HCT116 (cell line): Measurements from ENCODE around the gene HES6. TPM values are rescaled to one million over a fixed set of nuclear protein-coding genes. Genes with fewer than 3 reads are reported as not detected.

Experiments used
- ATAC-seq: fragments of 200-7000 bp; cut with Tn5 transposase; 2 replicates; pipeline ENCODE4 v1.9.1; 2020; ENCODE audit warnings: mild to moderate bottlenecking, moderate library complexity
- BruUV-seq: library from RNA; stranded (reverse); fragments of 400-500 nt; replicated peaks from 2 replicates; lab custom pipeline; 2021; lab: Mats Ljungman, UMichigan
- CTCF ChIA-PET: fragments of 300-600 bp; sonication (Branson Sonifier 250); formaldehyde crosslinking; loops from one replicate; lab custom pipeline; 2021; ENCODE audit warnings: antibody characterized with exemption; lab: Charles Lee
- POLR2A ChIA-PET: fragments of 300-600, 350-600 bp; sonication (Branson Sonifier 250); formaldehyde crosslinking; loops from one replicate; lab custom pipeline; 2021; ENCODE audit warnings: antibody characterized with exemption; lab: Charles Lee
- RAD21 ChIA-PET, 2 experiments: fragments of 300-600 bp; sonication (Branson Sonifier 250); formaldehyde crosslinking; loops; one replicate each; lab custom pipeline; 2023; ENCODE audit warnings: low total read pairs in 2 of 2; ENCODE audit not compliant: uncharacterized antibody in 2 of 2, unreplicated experiment in 2 of 2, low non-redundant PET in 1 of 2; lab: Charles Lee
- DNase-seq: peaks from one replicate; pipeline ENCODE4 v3.0.0-alpha.2; 2010; ENCODE audit warnings: low read depth, low spot score
- H2AFZ ChIP-seq: fragments of 200-600 bp; shearing (Covaris generic), sonication (generic); 2 replicates; pipeline ENCODE4 v1.6.1; 2017; ENCODE audit warnings: low read depth, mixed run types, mixed read lengths, antibody characterized with exemption, low read length; ENCODE audit not compliant: poor library complexity, severe bottlenecking
- H3K27ac ChIP-seq: 2 replicates; pipeline ENCODE4 v1.5.1; 2012; ENCODE audit warnings: low read depth, low read length
- H3K27me3 ChIP-seq: fragments of 200-600 bp; sonication (generic); 2 replicates; pipeline ENCODE4 v1.6.1; 2016; ENCODE audit warnings: mixed run types, low read length, mixed read lengths; ENCODE audit not compliant: insufficient read depth
- H3K36me3 ChIP-seq, 2 experiments: fragments of 200-500 bp in 1 of 2; fragments of 200-600 bp in 1 of 2; sonication (Bioruptor generic) in 1 of 2; sonication (generic) in 1 of 2; 2 replicates each; pipeline versions ENCODE4 v1.5.1 to v1.6.1; 2014 to 2016; ENCODE audit warnings: low read length in 2 of 2, inconsistent platforms in 1 of 2, mixed read lengths in 1 of 2, mixed run types in 1 of 2; ENCODE audit not compliant: insufficient read depth in 2 of 2, control insufficient read depth in 1 of 2
- H3K4me1 ChIP-seq, 2 experiments: fragments of 200-600 bp in 1 of 2; sonication (generic) in 1 of 2; 2 replicates each; pipeline versions ENCODE4 v1.5.1 to v1.6.1; 2012 to 2017; ENCODE audit warnings: low read length in 2 of 2, inconsistent platforms in 1 of 2, mild to moderate bottlenecking in 1 of 2, mixed read lengths in 1 of 2, mixed run types in 1 of 2, moderate library complexity in 1 of 2; ENCODE audit not compliant: insufficient read depth in 2 of 2, control insufficient read depth in 1 of 2
- H3K4me2 ChIP-seq: fragments of 200-600 bp; sonication (generic); 2 replicates; pipeline ENCODE4 v1.6.1; 2017; ENCODE audit warnings: mixed run types, low read length, mixed read lengths
- H3K4me3 ChIP-seq, 2 experiments: fragments of 200-600 bp in 1 of 2; sonication (generic) in 1 of 2; replicated peaks in 1 of 2; 2 replicates each; pipeline ENCODE4 v1.5.1; 2011 to 2016; ENCODE audit warnings: low read length in 2 of 2, control low read depth in 1 of 2, low read depth in 1 of 2, mild to moderate bottlenecking in 1 of 2, mixed read lengths in 1 of 2, mixed run types in 1 of 2
- H3K79me2 ChIP-seq: fragments of 200-600 bp; sonication (generic); 2 replicates; pipeline ENCODE4 v1.6.1; 2017; ENCODE audit warnings: mild to moderate bottlenecking, mixed run types, low read length, moderate library complexity, mixed read lengths; ENCODE audit not compliant: insufficient read depth
- H3K9ac ChIP-seq: fragments of 200-600 bp; sonication (generic); 2 replicates; pipeline ENCODE4 v1.6.1; 2016; ENCODE audit warnings: low read length, mixed read lengths
- H3K9me2 ChIP-seq: fragments of 200-600 bp; sonication (generic), shearing (Covaris generic); 2 replicates; pipeline ENCODE4 v1.6.1; 2017; ENCODE audit warnings: mixed run types, mild to moderate bottlenecking, moderate library complexity; ENCODE audit not compliant: insufficient read depth
- H3K9me3 ChIP-seq, 2 experiments: fragments of 200-500 bp in 1 of 2; fragments of 200-600 bp in 1 of 2; sonication (Bioruptor generic) in 1 of 2; sonication (generic) in 1 of 2; 2 replicates each; pipeline ENCODE4 v1.6.1; 2014 to 2017; ENCODE audit warnings: low read length in 2 of 2, mixed read lengths in 2 of 2, inconsistent platforms in 1 of 2, low read depth in 1 of 2, mild to moderate bottlenecking in 1 of 2, mixed run types in 1 of 2, moderate library complexity in 1 of 2; ENCODE audit not compliant: control insufficient read depth in 1 of 2, insufficient read depth in 1 of 2
- H4K20me1 ChIP-seq: fragments of 200-600 bp; sonication (generic), shearing (Covaris generic); 2 replicates; pipeline ENCODE4 v1.6.1; 2017; ENCODE audit warnings: mixed run types, mild to moderate bottlenecking, moderate library complexity; ENCODE audit not compliant: insufficient read depth
- ATF3 ChIP-seq: IDR thresholded peaks from 2 replicates; pipeline ENCODE4 v1.6.1; 2012
- CBX3 ChIP-seq: IDR thresholded peaks from 2 replicates; pipeline ENCODE4 v1.6.1; 2012; ENCODE audit warnings: low read depth
- CEBPB ChIP-seq: IDR thresholded peaks from 2 replicates; pipeline ENCODE4 v1.6.1; 2012; ENCODE audit warnings: low read depth
- ELF1 ChIP-seq: IDR thresholded peaks from 2 replicates; pipeline ENCODE4 v1.6.1; 2012; ENCODE audit warnings: low read depth, borderline replicate concordance
- EZH2 ChIP-seq: fragments of 200-600 bp; sonication (generic); IDR thresholded peaks from 2 replicates; pipeline ENCODE4 v1.6.1; 2017; ENCODE audit warnings: antibody characterized with exemption, mixed run types
- EZH2phosphoT487 ChIP-seq: fragments of 200-600 bp; IDR thresholded peaks from 2 replicates; pipeline ENCODE4 v1.6.1; 2018; ENCODE audit warnings: antibody characterized with exemption, borderline replicate concordance
- FOSL1 ChIP-seq: IDR thresholded peaks from 2 replicates; pipeline ENCODE4 v1.6.1; 2012; ENCODE audit warnings: low read depth
- JUND ChIP-seq: IDR thresholded peaks from 2 replicates; pipeline ENCODE4 v1.6.1; 2012
- POLR2A ChIP-seq: IDR thresholded peaks from 2 replicates; pipeline ENCODE4 v1.7.0; 2011; ENCODE audit warnings: borderline replicate concordance; ENCODE audit not compliant: insufficient read depth, insufficient read length; ENCODE audit errors: extremely low read depth
- POLR2AphosphoS5 ChIP-seq: IDR thresholded peaks from 2 replicates; pipeline ENCODE4 v1.6.1; 2011; ENCODE audit warnings: mild to moderate bottlenecking, low read depth, low read length, moderate library complexity
- SIN3A ChIP-seq: IDR thresholded peaks from 2 replicates; pipeline ENCODE4 v1.6.1; 2012; ENCODE audit warnings: low read depth
- SP1 ChIP-seq: IDR thresholded peaks from 2 replicates; pipeline ENCODE4 v1.6.1; 2012; ENCODE audit warnings: low read depth
- TCF7L2 ChIP-seq: IDR thresholded peaks from 2 replicates; pipeline ENCODE4 v1.7.0; 2011; ENCODE audit warnings: borderline replicate concordance, inconsistent platforms; ENCODE audit not compliant: insufficient read depth, insufficient read length; ENCODE audit errors: extremely low read depth
- YY1 ChIP-seq: IDR thresholded peaks from 2 replicates; pipeline ENCODE4 v1.6.1; 2011; ENCODE audit warnings: low read length, low read depth, moderate library complexity, mild to moderate bottlenecking; ENCODE audit not compliant: insufficient replicate concordance; ENCODE audit errors: extremely low read depth
- ZFX ChIP-seq: fragments of 450-650 bp; IDR thresholded peaks from 2 replicates; pipeline ENCODE4 v1.6.1; 2017
- ZNF274 ChIP-seq: fragments of 200-500 bp; sonication (Bioruptor generic); IDR thresholded peaks from 2 replicates; pipeline ENCODE4 v1.6.1; 2014; ENCODE audit warnings: mild to moderate bottlenecking, low read depth, low read length, inconsistent platforms
- intact Hi-C: fragments of 100-400 bp; cut with micrococcal nuclease; formaldehyde crosslinking; loops from 2 replicates; pipeline ENCODE4 v1.10.0; 2022
- total RNA-seq: library from RNA; stranded (reverse); gene quantifications from one replicate; pipeline ENCODE4 v1.2.1, GENCODE V29; 2021; ENCODE audit not compliant: unreplicated experiment
- TF ChIP-seq, protein P1 (sequence below): IDR thresholded peaks from 2 replicates; pipeline ENCODE4 v1.6.1; 2011; ENCODE audit warnings: mild to moderate bottlenecking, low read length, moderate library complexity; ENCODE audit not compliant: insufficient replicate concordance; ENCODE audit errors: extremely low read depth
- TF ChIP-seq, protein P2 (sequence below): IDR thresholded peaks from 2 replicates; pipeline ENCODE4 v1.6.1; 2012

Gene HES6
- total RNA-seq, 1 experiment from 2014 or later: 47.8 TPM

DNA sequence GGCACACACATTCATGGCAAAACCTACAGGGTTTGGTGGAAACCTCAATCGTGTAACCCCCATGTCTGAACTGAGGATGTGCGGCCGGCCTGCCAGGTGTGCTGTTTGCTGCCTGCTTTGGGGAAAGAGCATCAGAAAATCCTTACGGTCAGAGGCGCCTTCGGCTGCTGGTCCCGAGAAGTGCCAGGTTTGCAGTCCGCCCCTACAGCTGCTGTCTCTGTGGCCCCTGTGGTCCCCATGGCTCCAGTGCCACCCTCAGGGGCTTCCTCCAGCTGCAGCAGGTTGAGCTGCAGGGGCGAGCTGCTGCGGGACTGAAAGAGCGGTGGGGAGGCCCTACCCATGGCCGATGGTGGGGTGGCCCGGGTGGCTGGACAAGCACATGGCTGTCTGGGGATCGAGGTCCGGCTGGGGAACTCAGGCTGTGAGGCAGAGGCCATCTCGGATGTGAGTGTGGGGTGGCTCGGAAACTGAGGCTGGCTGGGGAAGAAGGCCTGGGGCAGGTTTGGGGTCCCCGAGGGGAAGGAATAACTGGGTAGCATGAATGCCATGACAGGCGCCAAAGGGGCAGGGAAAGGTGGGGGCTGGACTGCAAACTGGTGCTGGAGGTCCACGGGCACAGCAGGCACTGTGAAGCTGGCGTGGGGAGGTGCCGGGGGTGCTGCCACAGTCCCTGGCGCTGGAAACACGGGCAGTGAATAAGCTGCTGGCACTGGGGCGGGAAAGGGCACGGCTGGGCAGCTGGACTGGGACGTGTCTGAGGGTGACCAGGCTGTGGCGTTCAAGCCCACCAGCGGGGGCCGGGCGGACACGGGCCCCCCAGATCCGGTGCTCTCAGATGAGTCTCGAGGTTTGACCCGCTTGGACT lies 13.2 kb upstream of the HES6 start:
- Histone ChIP-seq H2AFZ (no peak overlapping the region), H3K4me2 (no peak overlapping the region), H3K9me3 (no peaks in the 10 kb centered on the region), H3K36me3 (peaks cover 0 to 16% of the 10 kb centered on the region in 2 experiments; a peak in 3 of 4 replicates), H3K27me3 (no peaks in the 10 kb centered on the region), H3K27ac (no peak overlapping the region), H3K4me3 (no peak overlapping the region), H3K4me1 (no peaks in the 10 kb centered on the region), H3K79me2 (no peaks in the 10 kb centered on the region), H3K9me2 (no peaks in the 10 kb centered on the region), H3K9ac (no peak overlapping the region), H4K20me1 (no peaks in the 10 kb centered on the region; the same call in 1 of the 2 replicates)
- CTCF ChIA-PET: interaction anchor here (0.8 kb wide), 1 partner anchor 10 kb away, joined by 3 read pairs; no protein-coding TSS in a partner anchor
- BruUV-seq: no TSS peak
- POLR2A ChIA-PET: no interaction called here
- TF ChIP-seq EZH2: no peak
- TF ChIP-seq, protein P1, sequence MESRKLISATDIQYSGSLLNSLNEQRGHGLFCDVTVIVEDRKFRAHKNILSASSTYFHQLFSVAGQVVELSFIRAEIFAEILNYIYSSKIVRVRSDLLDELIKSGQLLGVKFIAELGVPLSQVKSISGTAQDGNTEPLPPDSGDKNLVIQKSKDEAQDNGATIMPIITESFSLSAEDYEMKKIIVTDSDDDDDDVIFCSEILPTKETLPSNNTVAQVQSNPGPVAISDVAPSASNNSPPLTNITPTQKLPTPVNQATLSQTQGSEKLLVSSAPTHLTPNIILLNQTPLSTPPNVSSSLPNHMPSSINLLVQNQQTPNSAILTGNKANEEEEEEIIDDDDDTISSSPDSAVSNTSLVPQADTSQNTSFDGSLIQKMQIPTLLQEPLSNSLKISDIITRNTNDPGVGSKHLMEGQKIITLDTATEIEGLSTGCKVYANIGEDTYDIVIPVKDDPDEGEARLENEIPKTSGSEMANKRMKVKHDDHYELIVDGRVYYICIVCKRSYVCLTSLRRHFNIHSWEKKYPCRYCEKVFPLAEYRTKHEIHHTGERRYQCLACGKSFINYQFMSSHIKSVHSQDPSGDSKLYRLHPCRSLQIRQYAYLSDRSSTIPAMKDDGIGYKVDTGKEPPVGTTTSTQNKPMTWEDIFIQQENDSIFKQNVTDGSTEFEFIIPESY: no peak
- TF ChIP-seq ELF1: no peak
- no peak for TF ChIP-seq CEBPB
- TF ChIP-seq SP1: no peak
- TF ChIP-seq CBX3: no peak
- no peak for TF ChIP-seq TCF7L2
- TF ChIP-seq SIN3A: no peak
- no peak for TF ChIP-seq ZNF274
- no peak for TF ChIP-seq ATF3
- no peak for TF ChIP-seq FOSL1
- TF ChIP-seq JUND: no peak
- TF ChIP-seq POLR2AphosphoS5: no peak
- no peak for TF ChIP-seq ZFX
- no peak for TF ChIP-seq YY1
- no peak for TF ChIP-seq EZH2phosphoT487
- TF ChIP-seq POLR2A: no peak
- TF ChIP-seq, protein P2, sequence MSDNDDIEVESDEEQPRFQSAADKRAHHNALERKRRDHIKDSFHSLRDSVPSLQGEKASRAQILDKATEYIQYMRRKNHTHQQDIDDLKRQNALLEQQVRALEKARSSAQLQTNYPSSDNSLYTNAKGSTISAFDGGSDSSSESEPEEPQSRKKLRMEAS: no peak
- DNase-seq (no peak), ATAC-seq (no peak)
- intact Hi-C loops: loop anchor here (10.0 kb wide), 1 partner anchor 82 kb away; no protein-coding TSS in a partner anchor
- RAD21 ChIA-PET: no interaction called here
